ENCODE results near the gene HNRNPA1L2.
"Not testable (repeated sequence)": the region's sequence is repeated elsewhere in the genome, so short reads cannot be mapped to it uniquely, and the experiment has no call there.

Gene HNRNPA1L2

DNA sequence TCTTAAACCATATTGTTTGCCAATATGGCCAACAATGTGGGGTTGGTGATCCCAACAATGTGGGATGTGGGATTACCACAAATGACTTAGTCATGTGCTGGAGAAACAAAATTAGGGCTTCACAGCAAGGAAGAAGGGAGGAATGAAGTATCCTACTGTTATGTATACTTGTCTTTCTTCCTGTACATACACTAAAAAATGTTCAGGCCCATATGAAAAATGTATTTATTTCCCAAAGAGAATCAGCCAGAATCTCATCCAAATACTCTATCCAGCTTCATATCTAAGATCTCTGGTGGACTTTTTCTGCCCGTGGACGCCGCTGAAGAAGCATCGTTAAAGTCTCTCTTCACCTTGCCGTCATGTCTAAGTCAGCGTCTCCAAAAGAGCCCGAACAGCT, at the start of gene HNRNPA1L2:
HNRNPA1L2 (plus strand) TSS at position 301 of the 400 bp plus-strand sequence; CDS start at position 363, 62 bp downstream.
- no peak for DNase-seq

DNA sequence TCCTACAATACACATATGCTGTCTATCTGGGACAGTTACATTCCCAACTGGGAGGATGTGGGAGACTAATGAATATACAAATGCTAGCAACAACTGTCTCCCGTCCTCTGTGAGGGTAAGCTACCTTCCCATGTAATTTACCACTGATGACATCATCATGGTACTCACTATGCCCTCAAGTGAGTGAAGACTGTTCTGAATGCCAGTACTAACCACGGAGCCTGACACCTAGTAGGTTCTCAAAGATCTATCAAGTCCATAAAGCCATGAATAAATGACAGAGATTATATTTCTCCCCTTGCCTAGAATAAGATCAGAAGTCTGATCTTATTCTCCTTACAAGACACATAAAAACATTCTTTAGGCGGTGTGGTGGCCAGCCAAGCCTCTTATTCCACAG, 49.1 kb upstream of the HNRNPA1L2 start:
- DNase-seq, result not testable (repeated sequence)

DNA sequence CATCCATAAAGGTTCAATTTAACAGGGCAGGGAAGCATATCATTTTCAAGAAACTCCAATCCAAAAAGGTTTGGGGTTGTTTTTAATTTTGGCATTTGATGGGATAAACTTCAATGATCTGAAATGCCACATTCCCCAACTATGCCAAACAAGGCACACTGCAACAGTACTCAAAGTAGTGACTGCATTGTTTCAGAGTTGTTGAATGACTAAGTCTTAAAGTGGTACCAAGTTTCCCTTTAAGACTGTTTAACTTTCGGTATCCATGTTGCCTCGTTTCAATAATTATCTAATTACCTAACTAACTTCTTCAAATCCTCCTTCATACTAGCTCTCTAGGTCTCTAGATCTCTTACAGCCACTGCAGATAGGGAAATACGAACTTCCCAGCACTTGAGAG, 48.4 kb upstream of the HNRNPA1L2 start:
- DNase-seq, result not testable (repeated sequence)

DNA sequence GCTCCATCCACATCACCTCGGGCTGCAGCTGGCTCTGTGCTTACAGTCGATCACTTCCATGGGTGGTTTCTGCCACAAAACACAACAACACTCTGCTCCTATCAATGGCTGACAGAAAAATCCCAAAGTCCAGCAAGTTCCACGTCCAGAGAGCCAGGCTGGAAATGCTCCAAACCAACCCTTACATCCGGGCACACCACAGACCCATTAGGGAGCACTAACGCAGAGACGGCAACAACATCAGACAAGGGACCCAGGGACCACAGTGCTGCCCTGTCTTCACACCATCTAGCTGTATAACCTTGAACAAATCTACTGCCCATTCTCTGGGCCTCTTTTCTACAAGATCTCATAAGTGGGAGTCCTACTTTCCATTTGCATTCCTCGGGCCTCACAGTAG, 47.9 kb upstream of the HNRNPA1L2 start:
- DNase-seq, result not testable (repeated sequence)

DNA sequence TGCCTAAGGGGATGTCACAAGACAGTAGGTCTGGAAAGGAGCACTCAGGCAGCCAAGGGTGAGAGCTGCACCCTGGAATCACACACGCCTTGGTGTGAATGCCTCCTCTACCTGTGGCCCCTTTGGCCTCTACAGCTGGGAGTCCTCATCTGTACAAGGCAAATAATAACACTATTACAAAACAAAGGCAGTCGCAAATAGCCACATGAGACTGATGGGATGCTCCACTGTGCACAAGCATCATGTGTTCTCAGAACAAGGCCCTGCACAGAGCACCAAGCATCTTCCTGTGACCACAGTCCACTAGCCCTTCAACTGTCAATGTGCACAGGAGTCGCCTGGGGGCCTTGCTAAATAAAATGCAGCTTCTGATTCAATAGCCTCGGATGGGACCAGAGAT, 44.6 kb upstream of the HNRNPA1L2 start:
- no peak for DNase-seq

DNA sequence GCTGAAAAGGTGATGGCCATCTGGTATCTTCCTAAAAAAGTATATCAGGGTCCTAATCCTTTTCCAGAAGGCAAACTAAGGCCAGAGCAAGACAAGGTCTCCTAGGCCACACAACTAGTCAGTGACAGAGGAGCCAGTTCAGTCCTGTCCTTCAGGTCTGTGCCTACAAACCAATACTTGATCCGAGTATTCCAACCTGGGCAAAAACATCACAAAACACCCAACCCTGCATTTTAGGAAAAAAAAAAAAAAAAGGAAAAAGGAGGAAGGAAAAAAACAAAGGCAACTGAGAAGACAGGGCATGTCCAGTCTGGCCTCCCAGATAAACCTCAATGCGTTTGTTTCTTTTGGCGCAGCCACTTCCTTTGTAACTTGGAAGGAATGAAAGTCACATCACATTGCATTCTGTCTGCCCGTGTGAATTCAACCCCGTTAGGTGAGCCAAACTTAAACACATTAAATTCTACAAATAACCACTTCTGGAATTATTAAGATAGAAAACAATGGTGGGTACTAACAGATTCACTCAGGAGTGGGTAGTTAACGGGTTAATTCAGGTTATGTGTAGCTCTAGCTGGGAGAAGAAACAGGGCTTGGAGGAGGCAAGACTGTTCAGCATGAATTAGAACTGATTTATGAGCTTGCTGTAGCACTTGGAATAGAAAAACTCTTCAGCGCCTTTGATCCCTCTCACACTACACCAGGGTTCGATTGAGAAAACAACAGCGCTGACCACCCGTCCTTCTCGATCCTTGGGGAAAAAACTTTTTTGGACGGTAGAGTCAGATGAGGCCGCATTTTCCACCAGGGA, 43.0 kb upstream of the HNRNPA1L2 start:
- DNase-seq, result peak; percentile 34

DNA sequence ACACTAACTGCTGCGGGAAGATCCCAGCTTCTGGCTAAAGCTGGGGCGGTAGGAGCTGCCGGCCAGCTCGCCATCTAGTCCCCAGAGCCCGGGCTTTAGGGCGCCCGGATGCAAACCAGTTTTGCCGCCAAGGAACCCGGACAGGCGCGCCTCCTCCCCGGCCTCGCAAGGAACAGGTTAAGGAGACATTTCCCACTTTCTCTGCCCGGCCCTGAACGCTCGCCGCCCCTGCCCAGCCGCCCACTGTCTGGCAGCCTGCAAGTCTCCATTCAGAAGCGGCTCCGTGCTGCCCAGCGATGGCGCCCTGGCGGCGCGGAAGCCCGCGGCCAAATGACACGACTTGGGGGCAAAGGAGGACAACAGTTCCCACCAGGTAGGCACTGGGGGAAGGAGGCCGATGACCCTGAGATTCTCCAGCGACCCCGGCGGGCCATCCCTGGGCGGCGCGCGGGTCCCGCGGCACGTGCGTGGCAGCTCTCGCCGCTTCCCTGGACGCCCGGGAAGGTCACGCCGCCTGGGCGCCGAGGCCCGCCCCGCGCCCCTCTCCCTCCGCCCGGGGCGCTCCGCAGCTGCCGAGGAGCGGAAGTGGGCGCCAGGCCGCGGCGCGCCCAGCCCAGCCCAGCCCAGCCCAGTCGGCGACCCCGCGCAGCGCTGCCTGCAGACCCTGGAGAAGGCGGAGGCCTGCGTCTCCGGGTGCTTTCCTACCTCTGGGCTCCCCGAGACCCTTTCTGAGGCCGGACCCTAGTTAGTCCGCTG, 42.2 kb upstream of the HNRNPA1L2 start:
- peak; percentile 27 for DNase-seq

DNA sequence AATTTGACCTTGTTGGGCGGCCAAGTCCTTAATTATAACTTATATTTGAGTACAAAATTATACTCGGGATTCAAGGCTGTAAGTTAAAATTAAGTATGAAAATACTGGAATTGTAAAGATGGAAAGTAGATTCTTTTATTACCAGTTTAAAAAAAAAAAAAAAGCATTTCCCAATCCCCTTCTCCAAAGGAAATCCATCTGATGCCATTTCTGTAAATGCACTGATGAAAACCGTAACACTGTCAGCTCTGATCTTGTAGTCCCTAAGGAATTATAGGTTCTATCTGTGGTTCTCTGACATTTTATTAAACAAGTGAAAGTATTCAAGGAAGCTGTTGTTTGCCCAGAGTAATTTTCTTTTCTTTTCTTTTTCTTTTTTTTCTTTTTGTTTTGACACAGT, 41.6 kb upstream of the HNRNPA1L2 start:
- no peak for DNase-seq

DNA sequence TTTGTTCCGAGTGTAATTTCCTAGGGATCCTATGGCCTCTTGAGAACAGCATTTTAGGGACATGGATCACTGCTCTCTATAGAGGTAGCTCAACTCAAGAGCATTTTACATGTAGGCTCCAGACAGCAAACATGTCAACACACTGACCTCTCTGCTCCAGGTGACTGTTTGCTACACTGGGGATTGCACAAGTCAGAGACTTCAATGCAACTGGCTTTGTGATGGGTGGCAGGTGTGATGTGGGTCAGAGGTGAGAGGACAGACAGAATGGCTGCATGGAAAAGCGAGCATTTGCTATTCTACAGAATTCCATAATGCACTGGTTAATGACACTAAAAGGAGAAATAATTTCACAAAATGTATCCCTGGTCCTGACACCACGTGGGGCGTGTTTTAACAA, 38.9 kb upstream of the HNRNPA1L2 start:
- DNase-seq, result not testable (repeated sequence)

DNA sequence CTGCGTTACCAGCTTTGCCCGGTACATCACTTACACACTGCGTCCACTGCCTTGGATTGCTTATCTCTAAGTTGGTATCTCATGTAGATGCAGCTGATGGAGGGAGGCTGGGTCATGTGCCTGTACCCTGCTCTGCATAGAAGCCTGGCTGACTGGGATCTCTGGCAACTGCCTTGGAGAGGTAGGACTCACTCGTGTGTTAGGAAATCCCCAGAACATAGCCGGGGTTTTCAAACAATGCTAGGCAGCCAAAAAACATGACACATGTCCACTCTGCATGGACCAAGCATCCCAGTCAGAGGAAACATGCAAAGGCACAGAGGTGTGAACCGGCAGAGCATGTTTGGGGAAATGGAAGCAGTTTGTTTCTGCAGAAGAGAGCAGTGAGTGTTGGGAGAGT, 36.1 kb upstream of the HNRNPA1L2 start:
- not testable (repeated sequence) for DNase-seq

DNA sequence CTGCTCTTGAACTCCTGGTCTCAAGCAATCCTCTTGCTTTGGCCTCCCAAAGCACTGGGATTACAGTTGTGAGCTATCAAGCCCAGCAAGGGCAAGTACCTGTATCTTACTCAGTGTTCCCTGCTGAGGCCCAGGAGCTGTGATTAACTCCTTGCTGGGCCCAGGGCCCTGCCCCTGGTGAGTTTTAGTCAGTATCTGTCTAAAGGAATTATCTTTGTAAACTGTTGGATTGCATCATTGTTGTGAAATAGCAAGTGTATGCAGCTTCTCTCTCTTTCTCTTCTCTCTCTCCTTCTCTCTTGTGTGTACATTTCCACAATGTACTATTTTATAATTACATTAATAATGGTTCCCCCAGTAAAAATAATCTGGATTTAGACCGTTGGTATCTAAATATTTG, 35.4 kb upstream of the HNRNPA1L2 start:
- DNase-seq, result not testable (repeated sequence)

DNA sequence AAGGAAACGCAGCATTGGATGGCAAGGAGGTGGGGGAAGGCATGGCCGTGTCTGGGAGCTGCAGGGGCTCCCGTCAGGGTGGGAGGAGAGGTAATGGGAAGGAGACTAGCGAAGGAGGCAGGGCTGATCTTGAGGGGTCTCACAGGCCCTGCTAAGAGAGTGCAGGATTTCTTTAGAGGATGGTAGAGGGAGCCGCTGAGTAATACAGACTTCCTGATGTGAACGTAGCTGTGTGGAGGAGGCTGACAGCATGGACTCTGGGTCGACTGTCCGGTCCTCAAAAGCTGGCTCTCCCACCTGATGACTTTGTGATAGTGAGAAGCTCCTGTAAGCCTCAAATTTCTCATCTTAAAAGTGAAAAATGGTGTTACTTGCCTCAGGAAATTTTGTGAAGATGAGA, 34.0 kb upstream of the HNRNPA1L2 start:
- not testable (repeated sequence) for DNase-seq

DNA sequence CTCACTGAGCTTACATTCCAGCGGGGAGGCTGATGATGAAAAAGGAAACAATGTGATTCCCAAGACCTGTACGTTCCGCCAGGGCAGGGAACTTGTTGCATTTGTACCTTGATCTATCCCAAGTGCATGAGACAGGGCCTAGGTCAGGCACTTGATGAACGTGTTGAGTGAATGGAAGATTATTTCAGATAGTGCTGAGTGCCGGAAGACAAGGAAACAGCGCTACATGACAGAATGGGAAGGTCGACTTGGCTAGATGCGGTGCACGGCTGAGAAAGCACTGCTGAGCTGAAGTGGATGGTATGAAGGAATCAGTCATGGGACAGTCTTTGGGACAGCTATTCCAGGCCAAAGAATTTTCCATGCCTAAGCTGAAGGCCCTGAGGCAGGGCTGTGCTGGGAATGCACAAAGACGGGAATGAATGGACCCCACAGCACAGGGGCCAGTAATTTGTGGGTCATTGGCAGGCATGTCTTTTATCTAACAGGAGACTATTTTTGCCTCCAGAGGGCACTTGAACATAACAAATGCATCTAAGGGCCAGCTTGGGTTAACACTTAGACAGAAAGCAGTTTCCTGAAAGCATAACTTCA, 33.1 kb upstream of the HNRNPA1L2 start:
- DNase-seq, result not testable (repeated sequence)

DNA sequence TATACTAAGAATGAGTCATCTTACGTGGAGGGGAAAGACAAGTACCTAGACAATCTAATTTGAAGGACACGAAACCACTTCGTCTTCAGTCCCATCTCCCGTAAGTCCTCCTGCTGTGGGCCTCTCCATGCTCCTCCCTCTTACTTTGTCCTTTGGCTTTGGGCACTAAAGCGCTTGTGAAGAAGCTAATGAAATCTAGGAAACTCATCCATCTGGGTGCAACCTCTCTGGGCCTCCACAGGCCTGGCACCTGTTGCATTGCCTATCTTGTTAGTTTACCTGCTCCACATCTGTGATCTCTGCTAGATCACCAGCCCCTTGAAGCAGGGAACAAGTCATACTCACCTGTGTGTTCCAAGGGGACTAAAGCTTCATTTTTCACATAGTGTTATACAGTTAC, 32.1 kb upstream of the HNRNPA1L2 start:
- DNase-seq, result not testable (repeated sequence)

DNA sequence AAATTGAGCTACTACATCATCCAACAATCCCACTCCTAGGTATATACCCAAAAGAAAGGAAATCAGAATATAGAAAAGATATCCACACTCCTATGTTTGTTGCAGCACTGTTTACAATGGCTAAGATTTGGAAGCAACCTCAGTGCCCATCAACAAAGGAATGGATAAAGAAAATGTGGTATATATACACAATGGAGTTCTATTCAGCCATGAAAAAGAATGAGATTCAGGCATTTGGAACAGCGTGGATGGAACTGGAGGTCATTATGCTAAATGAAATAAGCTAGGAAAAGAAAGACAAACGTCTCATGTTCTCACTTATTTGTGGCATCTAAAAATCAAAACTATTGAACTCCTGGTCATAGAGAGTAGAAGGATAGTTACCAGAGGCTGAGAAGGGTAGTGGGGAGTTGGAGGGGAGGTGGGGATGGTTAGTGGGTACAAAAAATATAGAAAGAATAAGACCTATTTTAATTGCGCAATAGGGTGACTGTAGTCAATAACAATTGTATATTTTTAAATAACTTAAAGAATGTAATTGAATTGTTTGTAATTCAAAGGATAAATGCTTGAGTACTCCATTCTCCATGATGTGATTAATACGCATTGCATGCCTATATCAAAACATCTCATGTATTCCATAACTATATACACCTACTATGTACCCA, 27.0 kb upstream of the HNRNPA1L2 start:
- DNase-seq, result no peak

DNA sequence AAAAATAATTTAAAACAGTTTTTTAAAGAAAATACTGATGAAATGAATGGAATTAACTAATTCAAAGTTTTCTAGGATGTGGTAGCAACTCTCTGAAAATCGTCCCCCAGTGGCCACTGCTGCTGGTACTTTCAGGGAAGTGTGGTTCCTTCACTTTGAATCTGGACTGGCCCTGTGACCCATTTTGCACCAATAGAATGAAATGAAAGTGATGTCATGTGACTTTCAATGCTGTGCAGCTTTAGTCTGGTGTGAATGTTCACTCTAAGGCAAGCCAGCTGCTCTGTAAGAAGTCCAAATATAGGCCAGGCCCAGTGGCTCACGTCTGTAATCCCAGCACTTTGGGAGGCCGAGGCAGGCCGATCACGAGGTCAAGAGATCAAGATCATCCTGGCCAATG, 26.4 kb upstream of the HNRNPA1L2 start:
- no peak for DNase-seq

DNA sequence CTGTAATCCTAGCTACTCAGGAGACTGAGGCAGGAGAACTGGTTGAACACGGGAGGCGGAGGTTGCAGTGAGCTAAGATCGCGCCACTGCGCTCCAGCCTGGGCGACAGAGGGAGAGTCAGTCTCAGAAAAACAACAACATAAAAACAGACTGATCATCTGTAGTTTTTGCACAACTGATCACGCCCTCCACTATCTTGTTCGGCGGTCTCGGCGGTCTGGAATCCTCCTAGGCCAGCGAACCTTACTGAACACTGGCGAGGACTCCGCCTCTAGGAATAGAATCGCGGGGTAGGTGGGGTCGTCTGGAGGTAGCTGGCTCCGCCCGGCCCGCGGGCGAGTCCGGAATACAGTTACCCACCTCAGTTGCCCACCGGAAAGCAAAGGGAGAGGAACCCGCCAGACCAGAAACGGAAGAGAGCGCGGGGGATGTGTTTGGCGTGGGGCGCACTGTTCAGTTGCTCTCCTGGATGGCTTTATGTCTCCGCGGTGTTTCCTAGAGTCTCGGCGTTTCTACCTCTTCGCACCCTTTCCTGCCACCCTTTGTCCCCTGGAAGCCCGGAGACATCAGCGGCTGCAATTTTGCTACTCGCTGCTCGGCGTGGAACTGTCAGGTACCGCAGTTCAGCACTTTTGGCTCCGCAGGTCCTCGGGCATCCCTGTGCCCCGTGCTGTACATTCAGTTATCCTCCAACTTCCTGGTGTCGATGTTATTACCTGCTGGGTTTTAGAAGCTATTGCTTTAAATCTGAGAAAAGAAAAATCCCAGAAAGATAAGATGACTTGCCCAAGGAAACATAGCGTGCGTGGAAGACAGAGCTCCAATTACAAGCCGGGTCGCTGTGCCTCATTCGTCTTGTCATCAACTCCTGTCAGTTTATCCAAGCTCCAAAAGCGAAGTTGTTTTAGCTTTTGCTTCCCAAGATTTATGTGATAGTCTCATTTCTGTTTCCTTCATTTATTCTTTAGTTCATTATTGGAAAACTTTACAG, 24.9 kb upstream of the HNRNPA1L2 start:
- DNase-seq, result peak; percentile 81

DNA sequence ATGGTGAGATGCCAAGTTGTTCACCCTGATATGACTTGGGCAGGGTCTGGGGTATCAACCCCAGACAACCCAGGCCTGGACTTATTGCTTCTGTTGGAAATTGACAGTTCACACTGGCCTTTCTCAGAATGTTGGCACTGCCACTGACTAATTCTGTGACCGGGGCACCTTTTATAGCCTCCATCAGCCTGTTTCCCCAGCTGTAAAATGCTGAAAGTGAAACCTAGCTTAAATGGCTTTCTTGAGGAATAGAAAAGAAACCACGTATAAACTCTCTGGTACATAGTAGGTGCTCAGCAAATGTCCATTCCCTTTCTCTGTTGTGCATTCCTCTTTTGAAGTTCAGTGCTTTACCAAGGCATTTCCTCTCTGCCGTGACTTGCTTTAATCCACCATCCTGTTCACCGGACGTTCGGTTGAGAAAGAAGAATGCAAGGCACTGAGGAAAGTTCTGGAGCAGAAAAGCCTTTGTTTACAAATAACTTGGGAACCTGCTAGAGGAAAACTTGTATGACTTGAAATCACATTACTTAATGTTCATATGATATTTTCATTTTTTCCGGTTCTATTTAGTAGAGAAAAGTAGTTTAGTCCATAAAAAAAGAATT, 11.0 kb upstream of the HNRNPA1L2 start:
- not testable (repeated sequence) for DNase-seq

DNA sequence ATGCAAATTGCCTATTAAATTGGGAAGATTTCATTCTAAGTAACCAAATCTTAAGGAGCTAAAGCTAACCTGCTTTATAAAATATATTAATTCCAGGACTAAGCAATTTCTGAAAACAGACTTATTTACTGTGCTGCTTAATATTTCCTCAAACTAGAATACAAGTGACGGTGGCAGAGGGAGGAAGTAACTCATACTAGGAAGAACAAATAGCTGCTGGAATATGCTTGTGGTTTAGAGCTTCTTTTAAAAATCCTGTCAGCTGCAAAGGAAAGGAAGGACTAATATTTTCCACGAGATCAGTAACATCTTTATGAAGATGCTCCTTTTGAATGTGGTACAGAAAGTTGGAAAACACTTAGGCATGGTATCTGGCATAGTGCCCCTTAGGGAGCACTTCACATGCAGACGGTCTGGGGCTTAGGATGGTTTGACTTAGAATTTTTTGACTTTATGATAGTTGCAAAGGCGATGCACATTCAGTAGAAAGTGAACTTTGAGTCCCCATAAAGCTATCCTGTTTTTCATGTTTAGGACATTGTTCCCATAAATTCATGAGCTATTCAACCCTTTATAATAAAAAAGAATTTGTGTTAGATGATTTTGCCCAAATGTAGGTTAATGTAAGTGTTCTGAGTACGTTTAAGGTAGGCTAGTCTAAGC, 3.4 kb upstream of the HNRNPA1L2 start:
- no peak for DNase-seq

DNA sequence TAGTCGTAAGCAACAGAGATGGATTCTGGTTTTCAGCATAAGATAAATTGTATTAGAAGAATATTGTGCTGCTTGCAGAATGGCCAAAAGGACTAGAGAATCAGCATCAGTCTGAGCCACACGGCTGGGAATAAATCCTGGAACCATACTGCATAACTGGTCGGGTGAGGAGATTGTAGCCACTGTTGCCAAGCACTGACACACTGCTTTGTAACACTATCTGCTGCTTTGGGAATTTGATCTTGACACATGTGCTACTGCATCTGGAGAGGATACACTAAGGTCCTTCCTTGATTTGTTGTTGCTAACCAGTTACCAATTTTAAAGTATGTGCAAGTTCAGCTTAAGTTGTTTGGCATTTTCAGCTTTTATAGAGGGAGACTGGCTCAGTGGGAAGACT, 1.9 kb downstream of the HNRNPA1L2 start:
- no peak for DNase-seq

DNA sequence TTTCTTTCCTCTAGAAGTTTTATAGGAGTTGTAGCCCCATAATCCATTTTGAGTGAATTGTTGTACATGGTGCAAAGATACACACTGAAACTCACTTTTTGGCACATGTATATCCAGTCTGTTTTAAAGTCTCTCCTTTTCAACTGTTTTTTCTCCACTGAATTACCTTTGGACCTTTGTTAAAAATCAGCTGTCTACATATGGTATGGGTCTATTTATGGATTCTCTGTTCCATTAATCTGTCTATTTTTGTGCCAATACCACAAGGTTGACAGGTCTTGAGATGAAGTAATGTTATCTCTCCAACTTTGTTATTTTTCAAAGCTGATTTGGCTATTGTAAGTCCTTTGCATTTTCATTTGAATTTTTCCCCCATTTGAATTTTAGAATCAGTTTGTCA, 4.7 kb downstream of the HNRNPA1L2 start:
- DNase-seq, result no peak

All from NCI-H1092 (cell line).